ENCODE data around the gene ALG3.

The ALG3 gene

GRCh38 chr3:184192889-184193288 is 55.9 kb downstream of the ALG3 start:
- no peak for DNase-seq
